B cell (primary cell): ENCODE results near the gene TBX2. TPM values are rescaled to one million over a fixed set of nuclear protein-coding genes. Genes with fewer than 3 reads are reported as not detected.

Source experiments
- ATAC-seq: fragments of 200-7000 bp; cut with Tn5 transposase; one replicate; pipeline ENCODE4 v1.10.0; 2021; ENCODE audit warnings: low read depth, mild to moderate bottlenecking, moderate number of reproducible peaks, moderate library complexity
- CTCF ChIA-PET: fragments of 350-600 bp; sonication (Branson Sonifier 250); formaldehyde crosslinking; loops from one replicate; lab custom pipeline; 2021; ENCODE audit warnings: antibody characterized with exemption, inconsistent platforms; lab: Charles Lee
- POLR2A ChIA-PET: fragments of 350-600 bp; sonication (Branson Sonifier 250); formaldehyde crosslinking; loops from one replicate; lab custom pipeline; 2021; ENCODE audit warnings: antibody characterized with exemption; lab: Charles Lee
- DNase-seq: peaks from one replicate; pipeline ENCODE4 v3.0.0; 2013
- H2AFZ ChIP-seq: 2 replicates; pipeline ENCODE4 v1.6.1; 2012; ENCODE audit warnings: mild to moderate bottlenecking, low read depth, low read length; ENCODE audit not compliant: insufficient read depth, poor library complexity, severe bottlenecking
- H3K27ac ChIP-seq, 2 donors: 1 replicate in 1 of 2; 2 replicates in 1 of 2; pipeline ENCODE4 v1.5.1; 2012 to 2013; ENCODE audit warnings: low read length in 2 of 2, mild to moderate bottlenecking in 2 of 2, moderate library complexity in 1 of 2
- H3K27me3 ChIP-seq, 4 experiments: fragments of 200-600 bp in 1 of 4; sonication (generic) in 1 of 4; replicated peaks in 1 of 4; 1 replicate in 2 of 4; 2 replicates in 2 of 4; pipeline versions ENCODE4 v1.6.1 to v1.7.0; 2013 to 2016; ENCODE audit warnings: low read length in 3 of 4, mild to moderate bottlenecking in 2 of 4, mixed read lengths in 1 of 4, moderate library complexity in 1 of 4; ENCODE audit not compliant: insufficient read depth in 4 of 4, control insufficient read depth in 3 of 4; ENCODE audit errors: control extremely low read depth in 1 of 4
- H3K36me3 ChIP-seq, 2 experiments: replicated peaks in 1 of 2; 1 replicate in 1 of 2; 2 replicates in 1 of 2; pipeline versions ENCODE4 v1.6.1 to v1.7.1; 2013; ENCODE audit warnings: low read length in 1 of 2; ENCODE audit not compliant: insufficient read depth in 2 of 2, control insufficient read depth in 1 of 2; ENCODE audit errors: control extremely low read depth in 1 of 2, extremely low read depth in 1 of 2
- H3K4me1 ChIP-seq, 2 donors: fragments of 200-600 bp in 1 of 2; sonication (generic) in 1 of 2; 1 replicate in 1 of 2; 2 replicates in 1 of 2; pipeline versions ENCODE4 v1.5.1 to v1.6.1; 2013 to 2017; ENCODE audit warnings: low read length in 2 of 2; ENCODE audit not compliant: control insufficient read depth in 2 of 2, insufficient read depth in 2 of 2
- H3K4me2 ChIP-seq: replicated peaks from 2 replicates; pipeline ENCODE3; 2012; ENCODE audit warnings: mild to moderate bottlenecking, low read depth, low read length; ENCODE audit not compliant: poor library complexity, severe bottlenecking
- H3K4me3 ChIP-seq, 5 experiments: fragments of 200-600 bp in 1 of 5; sonication (generic) in 1 of 5; 1 replicate in 3 of 5; 2 replicates in 2 of 5; pipeline versions ENCODE4 v1.5.1 to v1.7.0; 2011 to 2016; ENCODE audit warnings: low read length in 4 of 5, mild to moderate bottlenecking in 4 of 5, low read depth in 2 of 5, control low read depth in 1 of 5, moderate library complexity in 1 of 5; ENCODE audit not compliant: insufficient read depth in 1 of 5; ENCODE audit errors: control extremely low read depth in 1 of 5, extremely low read depth in 1 of 5
- H3K79me2 ChIP-seq: fragments of 200-600 bp; sonication (generic); one replicate; pipeline ENCODE4 v1.6.0; 2016; ENCODE audit warnings: low read length; ENCODE audit not compliant: control insufficient read depth, insufficient read depth
- H3K9ac ChIP-seq: fragments of 200-600 bp; sonication (generic); 2 replicates; pipeline ENCODE4 v1.6.1; 2017; ENCODE audit warnings: mild to moderate bottlenecking, low read length, moderate library complexity
- H3K9me3 ChIP-seq, 3 donors: one replicate each; pipeline versions ENCODE4 v1.6.1 to v1.7.1; 2013; ENCODE audit warnings: low read length in 2 of 3; ENCODE audit not compliant: control insufficient read depth in 2 of 3, insufficient read depth in 1 of 3; ENCODE audit errors: control extremely low read depth in 1 of 3
- H4K20me1 ChIP-seq: 2 replicates; pipeline ENCODE4 v1.6.0; 2012; ENCODE audit warnings: mild to moderate bottlenecking, low read length; ENCODE audit not compliant: insufficient read depth, control insufficient read depth, poor library complexity, severe bottlenecking
- H3K27ac Mint-ChIP-seq: one replicate; pipeline ENCODE4 v1.8.0; 2021; ENCODE audit warnings: mixed read lengths
- H3K27me3 Mint-ChIP-seq: one replicate; pipeline ENCODE4 v1.8.0; 2021; ENCODE audit warnings: mixed read lengths
- H3K4me1 Mint-ChIP-seq: one replicate; pipeline ENCODE4 v1.8.0; 2021; ENCODE audit warnings: mixed read lengths
- H3K4me3 Mint-ChIP-seq: one replicate; pipeline ENCODE4 v1.8.0; 2021; ENCODE audit warnings: mixed read lengths
- H3K9me3 Mint-ChIP-seq: one replicate; pipeline ENCODE4 v1.8.0; 2022; ENCODE audit warnings: mixed read lengths; ENCODE audit not compliant: insufficient read depth
- EZH2 ChIP-seq: IDR thresholded peaks from 2 replicates; pipeline ENCODE4 v1.6.1; 2012; ENCODE audit warnings: borderline replicate concordance, low read depth, mild to moderate bottlenecking, moderate library complexity, low read length; ENCODE audit not compliant: insufficient read depth, poor library complexity, severe bottlenecking
- WGBS: methylation state at CpG from one replicate; pipeline ENCODE4 v1.1.5; 2013; ENCODE audit warnings: missing lambda C conversion rate; ENCODE audit not compliant: insufficient coverage; 5-methylcytosine and 5-hydroxymethylcytosine counted together
- intact Hi-C: fragments of 100-400 bp; cut with micrococcal nuclease; formaldehyde crosslinking; loops from one replicate; pipeline ENCODE4 v1.10.0; 2022
- polyA plus RNA-seq: library from polyadenylated mRNA; depleted of rRNA; stranded (reverse); fragments of >200 nt; gene quantifications from 2 replicates; pipeline ENCODE4 v1.2.3, GENCODE V29; 2012
- total RNA-seq, 2 donors: library from RNA; stranded (reverse); fragments of 120-200 nt in 1 of 2; gene quantifications; 1 replicate in 1 of 2; 2 replicates in 1 of 2; pipeline versions ENCODE4 v1.2.3 to v1.2.4, GENCODE V29; 2013 to 2022
- TF ChIP-seq, protein P1 (sequence below): fragments of 200-600 bp; IDR thresholded peaks from one replicate; pipeline ENCODE4 v1.8.0; 2022; ENCODE audit warnings: antibody characterized with exemption, mild to moderate bottlenecking

Gene TBX2
- total and polyA plus RNA-seq, 2 donors (not counting 1 experiment from before 2014, with no cell fraction given), result not detected

GRCh38 chr17:61368832-61369450 lies 30.7 kb upstream of the TBX2 start:
- DNase-seq (no peak), ATAC-seq (no peak)
- H3K9ac ChIP-seq, result no peak overlapping the region
- intact Hi-C loops, result no loop called here
- H3K9me3 ChIP-seq, result no peaks in the 10 kb centered on the region
- POLR2A ChIA-PET, result no interaction called here
- H3K27ac ChIP-seq, result no peak overlapping the region
- H4K20me1 ChIP-seq, result no peaks in the 10 kb centered on the region
- no peak overlapping the region for H2AFZ ChIP-seq
- WGBS, result 96% methylated on average over 7 of the region's 7 CpGs
- no peak overlapping the region for H3K4me3 ChIP-seq
- H3K79me2 ChIP-seq, result no peaks in the 10 kb centered on the region
- no peak overlapping the region for H3K4me3 Mint-ChIP-seq
- H3K4me2 ChIP-seq, result no peak overlapping the region
- H3K4me1 Mint-ChIP-seq, result peaks cover under 1% of the 10 kb centered on the region
- TF ChIP-seq EZH2, result no peak
- TF ChIP-seq, protein P1, sequence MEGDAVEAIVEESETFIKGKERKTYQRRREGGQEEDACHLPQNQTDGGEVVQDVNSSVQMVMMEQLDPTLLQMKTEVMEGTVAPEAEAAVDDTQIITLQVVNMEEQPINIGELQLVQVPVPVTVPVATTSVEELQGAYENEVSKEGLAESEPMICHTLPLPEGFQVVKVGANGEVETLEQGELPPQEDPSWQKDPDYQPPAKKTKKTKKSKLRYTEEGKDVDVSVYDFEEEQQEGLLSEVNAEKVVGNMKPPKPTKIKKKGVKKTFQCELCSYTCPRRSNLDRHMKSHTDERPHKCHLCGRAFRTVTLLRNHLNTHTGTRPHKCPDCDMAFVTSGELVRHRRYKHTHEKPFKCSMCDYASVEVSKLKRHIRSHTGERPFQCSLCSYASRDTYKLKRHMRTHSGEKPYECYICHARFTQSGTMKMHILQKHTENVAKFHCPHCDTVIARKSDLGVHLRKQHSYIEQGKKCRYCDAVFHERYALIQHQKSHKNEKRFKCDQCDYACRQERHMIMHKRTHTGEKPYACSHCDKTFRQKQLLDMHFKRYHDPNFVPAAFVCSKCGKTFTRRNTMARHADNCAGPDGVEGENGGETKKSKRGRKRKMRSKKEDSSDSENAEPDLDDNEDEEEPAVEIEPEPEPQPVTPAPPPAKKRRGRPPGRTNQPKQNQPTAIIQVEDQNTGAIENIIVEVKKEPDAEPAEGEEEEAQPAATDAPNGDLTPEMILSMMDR, result no peak
- H3K9me3 Mint-ChIP-seq, result no peaks in the 10 kb centered on the region
- H3K27ac Mint-ChIP-seq, result no peak overlapping the region
- CTCF ChIA-PET, result no interaction called here
- H3K27me3 ChIP-seq, result no peaks in the 10 kb centered on the region
- H3K27me3 Mint-ChIP-seq, result no peaks in the 10 kb centered on the region
- no peaks in the 10 kb centered on the region for H3K36me3 ChIP-seq
- H3K4me1 ChIP-seq, result no peaks in the 10 kb centered on the region

GRCh38 chr17:61369751-61370150 lies 29.9 kb upstream of the TBX2 start:
- Mint-ChIP-seq H3K9me3 (no peaks in the 10 kb centered on the region), H3K4me1 (peaks cover 5% of the 10 kb centered on the region), H3K4me3 (no peak overlapping the region), H3K27me3 (no peaks in the 10 kb centered on the region), H3K27ac (no peak overlapping the region)
- no peak for TF ChIP-seq EZH2
- TF ChIP-seq, protein P1, result no peak
- H3K4me1 ChIP-seq, result peaks cover 0 to 3% of the 10 kb centered on the region in 2 donors
- intact Hi-C loops, result no loop called here
- no peak overlapping the region for H3K9ac ChIP-seq
- no peaks in the 10 kb centered on the region for H3K36me3 ChIP-seq
- no peak for ATAC-seq
- no peaks in the 10 kb centered on the region for H3K9me3 ChIP-seq
- WGBS, result 98% methylated on average over 10 of the region's 10 CpGs
- H4K20me1 ChIP-seq, result no peaks in the 10 kb centered on the region
- no peak overlapping the region for H2AFZ ChIP-seq
- ChIA-PET POLR2A (no interaction called here), CTCF (no interaction called here)
- no peak for DNase-seq
- no peak overlapping the region for H3K4me3 ChIP-seq
- no peaks in the 10 kb centered on the region for H3K79me2 ChIP-seq
- no peak overlapping the region for H3K4me2 ChIP-seq
- no peaks in the 10 kb centered on the region for H3K27me3 ChIP-seq
- no peak overlapping the region for H3K27ac ChIP-seq
